PC-9 (cell line): Measurements from ENCODE around the gene ANKRD44.

Experiments
- CTCF ChIP-seq: fragments of 200-600 bp; sonication (generic); conservative IDR thresholded peaks from 2 replicates; pipeline ENCODE4 v1.6.1; 2017; ENCODE audit warnings: mixed run types, antibody characterized with exemption, mild to moderate bottlenecking, moderate library complexity
- EZH2 ChIP-seq: fragments of 200-600 bp; sonication (generic); IDR thresholded peaks from 2 replicates; pipeline ENCODE4 v1.8.0; 2017; ENCODE audit warnings: antibody characterized with exemption, low read depth

DNA sequence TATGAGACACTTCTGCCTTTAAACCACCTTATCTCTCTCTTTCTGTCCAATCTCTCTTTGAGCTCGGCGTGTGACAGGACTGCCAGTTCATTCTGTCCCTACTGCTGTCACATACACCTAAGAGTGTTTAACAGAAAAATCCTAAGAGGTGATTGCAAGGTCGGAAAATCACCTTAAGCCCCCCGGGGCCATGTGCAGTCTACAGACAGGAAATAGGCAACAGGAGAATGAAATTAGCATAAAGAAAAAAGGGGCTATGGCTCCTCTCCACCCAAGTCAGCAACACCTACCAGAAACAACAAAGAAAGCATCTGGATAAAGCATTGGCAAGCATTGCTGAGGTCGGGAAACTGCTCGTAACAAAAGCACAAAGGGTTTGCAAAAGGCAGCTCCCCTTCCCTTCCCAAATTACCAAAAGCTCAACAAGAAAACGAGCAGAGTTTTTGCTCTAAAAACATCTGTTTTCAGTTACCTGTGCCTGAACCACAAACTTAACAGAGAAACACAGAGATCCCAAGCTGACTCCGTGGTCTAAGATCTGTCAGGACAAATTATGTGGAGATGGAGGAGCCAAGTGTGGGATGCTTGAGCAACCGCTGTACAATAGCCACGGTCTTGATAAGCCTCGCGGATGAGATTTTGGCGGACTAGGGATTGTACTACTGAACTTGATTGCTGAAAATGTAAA is 30.4 kb downstream of the ANKRD44 start:
- TF ChIP-seq CTCF (no peak), EZH2 (no peak)
